ENCODE data around the gene BAX.
"Not testable (repeated sequence)": the region's sequence is repeated elsewhere in the genome, so short reads cannot be mapped to it uniquely, and the experiment has no call there.

The BAX gene
- long read RNA-seq, donor 1, transcript BAX-202 (6 exons, 793 nt): major isoform, 35 of 58 reads
- long read RNA-seq, donor 1, transcript BAX-201 (5 exons, 1,358 nt): minor isoform, 5 of 58 reads
- long read RNA-seq, donor 1, partial matches to known transcripts: 12 of 58 reads
- long read RNA-seq, donor 1, other reads (novel, unspliced or antisense): 0 of 58 reads
- long read RNA-seq, donor 2, transcript BAX-202 (6 exons, 793 nt): major isoform, 21 of 26 reads
- long read RNA-seq, donor 2, partial matches to known transcripts: 0 of 26 reads
- long read RNA-seq, donor 2, other reads (novel, unspliced or antisense): 0 of 26 reads
- long read RNA-seq, donor 3, transcript BAX-202 (6 exons, 793 nt): major isoform, 22 of 37 reads
- long read RNA-seq, donor 3, partial matches to known transcripts: 9 of 37 reads
- long read RNA-seq, donor 3, other reads (novel, unspliced or antisense): 0 of 37 reads
- long read RNA-seq, donor 4, transcript BAX-202 (6 exons, 793 nt): major isoform, 20 of 36 reads
- long read RNA-seq, donor 4, partial matches to known transcripts: 8 of 36 reads
- long read RNA-seq, donor 4, other reads (novel, unspliced or antisense): 0 of 36 reads
- long read RNA-seq, donor 5, transcript BAX-202 (6 exons, 793 nt): major isoform, 46 of 77 reads
- long read RNA-seq, donor 5, partial matches to known transcripts: 13 of 77 reads
- long read RNA-seq, donor 5, other reads (novel, unspliced or antisense): 6 of 77 reads
- long read RNA-seq, donor 6, transcript BAX-202 (6 exons, 793 nt): major isoform, 28 of 43 reads
- long read RNA-seq, donor 6, partial matches to known transcripts: 9 of 43 reads
- long read RNA-seq, donor 6, other reads (novel, unspliced or antisense): 0 of 43 reads
- long read RNA-seq, donor 7, transcript BAX-202 (6 exons, 793 nt): major isoform, 37 of 50 reads
- long read RNA-seq, donor 7, partial matches to known transcripts: 5 of 50 reads
- long read RNA-seq, donor 7, other reads (novel, unspliced or antisense): 0 of 50 reads
- long read RNA-seq, donor 8, transcript BAX-202 (6 exons, 793 nt): major isoform, 25 of 36 reads
- long read RNA-seq, donor 8, transcript BAX-207 (5 exons, 1,346 nt): minor isoform, 7 of 36 reads
- long read RNA-seq, donor 8, partial matches to known transcripts: 0 of 36 reads
- long read RNA-seq, donor 8, other reads (novel, unspliced or antisense): 0 of 36 reads

DNA sequence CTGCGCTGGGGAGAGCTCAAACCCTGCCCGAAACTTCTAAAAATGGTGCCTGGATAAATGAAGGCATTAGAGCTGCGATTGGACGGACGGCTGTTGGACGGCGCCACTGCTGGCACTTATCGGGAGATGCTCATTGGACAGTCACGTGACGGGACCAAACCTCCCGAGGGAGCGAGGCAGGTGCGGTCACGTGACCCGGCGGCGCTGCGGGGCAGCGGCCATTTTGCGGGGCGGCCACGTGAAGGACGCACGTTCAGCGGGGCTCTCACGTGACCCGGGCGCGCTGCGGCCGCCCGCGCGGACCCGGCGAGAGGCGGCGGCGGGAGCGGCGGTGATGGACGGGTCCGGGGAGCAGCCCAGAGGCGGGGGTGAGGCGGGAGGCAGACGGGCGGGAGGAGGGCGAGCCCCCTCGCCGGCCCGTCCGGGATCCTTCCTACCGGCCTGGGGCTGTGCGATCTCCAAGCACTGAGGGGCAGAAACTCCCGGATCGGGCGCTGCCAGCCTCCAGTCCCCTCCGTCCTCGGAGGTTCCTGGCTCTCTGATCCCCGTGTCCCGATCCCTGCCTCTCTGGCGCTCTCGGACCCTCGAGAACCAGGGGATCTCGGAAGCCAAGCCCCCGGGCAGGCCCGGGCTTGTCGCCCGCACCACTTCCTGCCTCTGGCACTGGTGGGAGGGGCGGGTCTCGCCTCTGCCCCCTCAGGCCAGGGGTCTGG lies at the start of gene BAX:
Gene BAX, plus strand, starts transcription at position 281 of the 713 bp plus-strand sequence. Its CDS starts 54 bp downstream, at position 335.
- peak; percentile 91 for DNase-seq

- no peak for DNase-seq
Observed at GRCh38 chr19:48905664-48906063, 49.0 kb upstream of the BAX start.

- no peak for DNase-seq
Observed at GRCh38 chr19:48906324-48906723, 48.4 kb upstream of the BAX start.

GRCh38 chr19:48907671-48908070 lies 47.0 kb upstream of the BAX start:
- DNase-seq: no peak

GRCh38 chr19:48909424-48910077 lies 45.1 kb upstream of the BAX start:
- not testable (repeated sequence) for DNase-seq

DNA sequence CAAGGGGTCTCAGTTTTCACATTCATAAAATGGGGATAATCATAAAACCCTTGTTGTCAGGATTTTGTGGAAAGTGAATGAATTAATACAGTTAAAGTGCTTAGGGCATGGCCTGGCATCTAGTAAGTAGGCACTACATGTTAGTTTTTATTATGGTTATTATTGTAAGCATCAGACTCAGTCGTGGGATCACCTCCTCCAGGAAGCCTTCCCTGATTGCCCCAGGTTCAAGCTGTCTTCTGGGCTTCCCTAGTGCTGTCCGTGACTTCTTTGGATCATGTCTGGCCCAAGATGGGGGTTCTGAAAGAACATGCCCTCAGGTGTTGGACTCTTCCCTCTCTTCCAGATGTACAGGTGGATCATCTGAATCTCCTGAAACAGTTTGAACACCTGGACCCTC lies 43.9 kb upstream of the BAX start:
- no peak for DNase-seq

DNA sequence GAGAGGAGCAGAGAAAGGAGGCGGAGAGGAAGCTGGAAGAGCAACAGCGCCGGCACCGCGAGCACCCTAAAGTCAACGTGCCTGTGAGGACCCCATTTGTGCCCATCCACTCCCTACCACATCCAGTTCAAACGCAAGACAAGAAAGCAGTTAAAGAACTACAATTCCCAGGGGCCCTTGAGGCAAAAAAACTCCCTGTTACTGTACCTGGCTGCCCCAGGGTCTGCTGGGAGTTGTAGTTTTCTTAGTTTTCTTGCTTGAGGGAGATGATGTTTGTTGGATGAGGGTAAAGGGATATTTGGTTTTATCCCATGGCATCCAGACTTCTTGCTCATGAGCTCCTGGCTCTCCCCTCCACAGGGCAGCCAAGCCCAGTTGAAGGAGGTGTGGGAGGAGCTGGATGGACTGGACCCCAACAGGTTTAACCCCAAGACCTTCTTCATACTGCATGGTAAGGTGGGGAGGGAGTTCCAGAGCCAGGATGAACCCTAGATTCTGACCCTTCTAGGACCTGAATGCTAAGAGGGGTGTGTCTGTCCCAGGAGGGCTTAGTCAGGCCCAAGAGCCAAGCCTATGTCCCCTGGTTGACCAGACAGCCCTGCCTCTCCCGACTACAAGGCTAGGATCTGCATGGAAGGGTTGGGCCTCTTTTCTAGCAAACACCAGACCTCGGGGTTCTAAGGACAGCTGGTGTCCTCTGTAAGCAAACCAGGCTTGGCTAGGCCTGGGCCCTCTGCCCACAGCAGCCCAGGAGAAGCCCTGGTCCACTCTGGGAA lies 41.4 kb upstream of the BAX start:
- DNase-seq: no peak

GRCh38 chr19:48914181-48914580 lies 40.5 kb upstream of the BAX start:
- DNase-seq: no peak

DNA sequence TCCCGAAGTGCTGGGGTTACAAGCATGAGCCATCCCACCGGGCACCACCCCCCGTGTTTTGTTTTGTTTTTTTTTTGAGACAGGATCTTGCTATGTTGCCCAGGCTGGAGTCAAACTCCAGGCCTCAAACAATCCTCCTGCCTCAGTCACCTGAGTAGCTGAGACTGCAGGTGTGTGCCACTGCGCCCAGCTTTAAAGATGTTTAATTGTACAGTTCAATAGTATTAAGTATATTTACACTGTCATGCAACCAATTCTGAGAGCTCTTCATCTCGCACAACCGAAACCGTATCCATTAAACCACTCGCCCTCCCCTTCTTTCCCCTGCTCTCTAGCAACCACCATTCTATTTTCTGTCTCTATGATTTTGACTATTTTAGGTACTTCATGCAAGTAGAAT lies 38.9 kb upstream of the BAX start:
- no peak for DNase-seq

- DNase-seq: no peak
Observed at GRCh38 chr19:48918071-48918470, 36.6 kb upstream of the BAX start.

DNA sequence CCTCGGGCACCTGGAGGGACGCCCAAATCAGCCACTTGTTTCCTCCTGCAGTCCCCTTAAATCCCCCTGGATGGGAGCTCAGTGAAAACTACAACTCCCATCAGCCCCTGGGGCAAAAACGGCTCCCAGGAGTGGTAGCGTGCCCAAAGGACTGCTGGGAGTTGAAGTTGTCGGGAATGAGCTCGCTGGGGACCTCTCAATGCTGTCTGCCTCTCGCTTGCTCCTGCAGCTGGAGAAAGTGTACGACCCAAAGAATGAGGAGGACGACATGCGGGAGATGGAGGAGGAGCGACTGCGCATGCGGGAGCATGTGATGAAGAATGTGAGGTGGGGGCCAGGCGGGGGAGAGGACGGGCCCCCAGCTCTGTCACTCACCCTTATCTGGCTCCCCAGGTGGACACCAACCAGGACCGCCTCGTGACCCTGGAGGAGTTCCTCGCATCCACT lies 35.9 kb upstream of the BAX start:
- DNase-seq: no peak

GRCh38 chr19:48919271-48919670 lies 35.4 kb upstream of the BAX start:
- DNase-seq: not testable (repeated sequence)

DNA sequence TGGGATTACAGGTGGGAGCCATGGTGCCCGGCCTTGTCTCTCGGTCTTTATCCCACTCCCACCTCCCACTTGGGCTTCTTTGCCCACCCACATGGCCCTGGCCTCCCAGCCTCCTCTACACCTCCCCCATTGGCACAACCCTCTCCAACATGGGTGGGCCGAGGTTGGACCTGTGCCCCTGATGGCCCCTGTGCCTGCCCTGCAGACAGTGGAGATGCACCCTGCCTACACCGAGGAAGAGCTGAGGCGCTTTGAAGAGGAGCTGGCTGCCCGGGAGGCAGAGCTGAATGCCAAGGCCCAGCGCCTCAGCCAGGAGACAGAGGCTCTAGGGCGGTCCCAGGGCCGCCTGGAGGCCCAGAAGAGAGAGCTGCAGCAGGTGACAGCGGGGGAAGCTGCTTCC lies 33.7 kb upstream of the BAX start:
- DNase-seq: no peak

DNA sequence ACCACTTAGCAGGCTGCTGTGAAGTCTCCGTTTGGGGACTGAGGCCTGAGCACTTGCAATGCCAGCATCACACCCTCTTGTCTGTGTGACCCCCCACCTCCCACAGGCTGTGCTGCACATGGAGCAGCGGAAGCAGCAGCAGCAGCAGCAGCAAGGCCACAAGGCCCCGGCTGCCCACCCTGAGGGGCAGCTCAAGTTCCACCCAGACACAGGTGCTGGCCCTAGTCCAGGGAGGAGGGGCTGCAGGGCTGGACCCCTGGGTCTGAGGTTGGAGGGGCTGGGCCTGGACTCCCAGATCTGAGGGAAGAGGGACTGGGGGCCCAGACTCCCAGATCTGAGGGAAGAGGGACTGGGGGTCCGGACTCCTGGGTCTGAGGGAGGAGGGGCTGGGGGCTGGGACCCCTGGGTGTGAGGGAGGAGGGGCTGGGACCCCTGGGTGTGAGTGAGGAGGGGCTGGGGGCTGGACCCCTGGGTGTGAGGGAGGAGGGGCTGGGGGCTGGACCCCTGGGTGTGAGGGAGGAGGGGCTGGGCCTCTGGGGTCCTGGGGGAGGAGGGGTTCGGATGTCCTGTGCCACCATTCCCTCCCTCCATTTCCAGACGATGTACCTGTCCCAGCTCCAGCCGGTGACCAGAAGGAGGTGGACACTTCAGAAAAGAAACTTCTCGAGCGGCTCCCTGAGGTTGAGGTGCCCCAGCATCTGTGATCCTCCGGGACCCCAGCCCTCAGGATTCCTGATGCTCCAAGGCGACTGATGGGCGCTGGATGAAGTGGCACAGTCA lies 32.8 kb upstream of the BAX start:
- no peak for DNase-seq

- no peak for DNase-seq
Observed at GRCh38 chr19:48922548-48923490, 31.9 kb upstream of the BAX start.

DNA sequence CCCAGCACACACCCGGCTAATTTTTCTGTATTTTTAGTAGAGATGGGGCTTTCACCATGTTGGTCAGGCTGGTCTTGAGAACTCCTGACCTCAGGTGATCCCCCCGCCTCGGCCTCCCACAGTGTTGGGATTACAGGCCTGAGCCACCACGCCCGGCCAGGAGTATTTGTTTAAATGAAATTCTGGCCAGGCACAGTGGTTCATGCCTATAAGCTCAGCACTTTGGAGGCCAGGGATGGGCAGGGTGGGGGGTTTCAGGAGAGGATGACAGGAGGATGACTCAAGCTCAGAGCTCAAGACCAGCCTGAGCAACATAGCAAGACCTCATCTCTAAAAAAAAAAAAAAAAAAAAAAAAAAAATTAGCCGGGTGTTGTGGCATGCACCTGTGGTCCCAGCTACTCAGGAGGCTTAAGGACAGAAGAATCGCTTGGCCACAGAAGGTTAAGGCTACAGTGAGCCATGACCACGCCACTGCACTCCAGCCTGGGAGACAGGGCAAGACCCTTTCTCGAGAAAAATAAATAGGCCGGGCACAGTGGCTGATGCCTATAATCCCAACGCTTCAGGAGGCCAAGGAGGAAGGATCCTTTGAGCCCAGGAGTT lies 29.3 kb upstream of the BAX start:
- no peak for DNase-seq

DNA sequence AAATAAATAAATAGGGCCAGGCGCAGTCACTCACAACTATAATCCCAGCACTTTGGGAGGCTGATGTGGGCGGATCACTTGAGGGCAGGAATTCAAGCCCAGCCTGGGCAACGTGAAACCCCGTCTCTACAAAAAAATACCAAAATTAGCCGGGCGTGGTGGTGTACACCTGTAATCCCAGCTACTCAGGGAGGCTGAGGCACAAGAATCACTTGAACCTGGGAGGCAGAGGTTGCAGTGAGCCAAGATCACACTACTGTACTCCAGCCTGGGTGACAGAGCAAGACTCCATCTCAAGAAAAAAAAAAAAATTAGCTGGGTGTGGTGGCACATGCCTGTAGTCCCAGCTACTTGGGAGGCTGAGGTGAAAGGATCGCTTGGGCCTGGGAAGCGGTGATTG lies 28.8 kb upstream of the BAX start:
- not testable (repeated sequence) for DNase-seq

DNA sequence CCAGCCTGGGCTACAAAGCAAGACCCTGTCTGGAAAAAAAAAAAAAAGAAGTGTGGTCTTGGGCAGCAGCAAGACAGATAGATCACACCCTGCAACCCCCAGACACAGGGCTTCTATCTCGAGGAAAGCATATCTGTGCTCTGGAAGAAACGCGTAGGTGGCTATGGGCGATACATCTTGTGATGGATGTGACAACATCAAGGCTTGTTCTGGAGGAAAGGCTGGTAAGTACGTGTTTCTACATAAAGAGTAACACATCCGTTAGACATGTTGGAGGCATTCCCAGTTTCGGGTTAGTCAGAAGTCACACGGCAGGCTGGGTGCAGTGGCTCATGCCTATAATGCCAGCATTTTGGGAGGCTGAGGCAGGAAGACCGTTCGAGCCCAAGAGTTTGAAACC lies 27.8 kb upstream of the BAX start:
- no peak for DNase-seq

Measured in right kidney (tissue), 9 donors.